NCI-H345 treated with DMSO at 0.1 percent for 48 hours (cell line): ENCODE measurements around the gene UTS2R.
"Not testable (repeated sequence)": the region's sequence is repeated elsewhere in the genome, so short reads cannot be mapped to it uniquely, and the experiment has no call there.

Experiments
- DNase-seq: peaks from one replicate; lab custom pipeline; 2025; ENCODE audit not compliant: unreplicated experiment; lab: John Stamatoyannopoulos, UW

UTS2R gene

DNA sequence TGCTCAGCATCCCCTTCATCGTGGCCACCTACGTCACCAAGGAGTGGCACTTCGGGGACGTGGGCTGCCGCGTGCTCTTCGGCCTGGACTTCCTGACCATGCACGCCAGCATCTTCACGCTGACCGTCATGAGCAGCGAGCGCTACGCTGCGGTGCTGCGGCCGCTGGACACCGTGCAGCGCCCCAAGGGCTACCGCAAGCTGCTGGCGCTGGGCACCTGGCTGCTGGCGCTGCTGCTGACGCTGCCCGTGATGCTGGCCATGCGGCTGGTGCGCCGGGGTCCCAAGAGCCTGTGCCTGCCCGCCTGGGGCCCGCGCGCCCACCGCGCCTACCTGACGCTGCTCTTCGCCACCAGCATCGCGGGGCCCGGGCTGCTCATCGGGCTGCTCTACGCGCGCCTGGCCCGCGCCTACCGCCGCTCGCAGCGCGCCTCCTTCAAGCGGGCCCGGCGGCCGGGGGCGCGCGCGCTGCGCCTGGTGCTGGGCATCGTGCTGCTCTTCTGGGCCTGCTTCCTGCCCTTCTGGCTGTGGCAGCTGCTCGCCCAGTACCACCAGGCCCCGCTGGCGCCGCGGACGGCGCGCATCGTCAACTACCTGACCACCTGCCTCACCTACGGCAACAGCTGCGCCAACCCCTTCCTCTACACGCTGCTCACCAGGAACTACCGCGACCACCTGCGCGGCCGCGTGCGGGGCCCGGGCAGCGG is 3.2 kb downstream of the UTS2R start:
- DNase-seq, result no peak

DNA sequence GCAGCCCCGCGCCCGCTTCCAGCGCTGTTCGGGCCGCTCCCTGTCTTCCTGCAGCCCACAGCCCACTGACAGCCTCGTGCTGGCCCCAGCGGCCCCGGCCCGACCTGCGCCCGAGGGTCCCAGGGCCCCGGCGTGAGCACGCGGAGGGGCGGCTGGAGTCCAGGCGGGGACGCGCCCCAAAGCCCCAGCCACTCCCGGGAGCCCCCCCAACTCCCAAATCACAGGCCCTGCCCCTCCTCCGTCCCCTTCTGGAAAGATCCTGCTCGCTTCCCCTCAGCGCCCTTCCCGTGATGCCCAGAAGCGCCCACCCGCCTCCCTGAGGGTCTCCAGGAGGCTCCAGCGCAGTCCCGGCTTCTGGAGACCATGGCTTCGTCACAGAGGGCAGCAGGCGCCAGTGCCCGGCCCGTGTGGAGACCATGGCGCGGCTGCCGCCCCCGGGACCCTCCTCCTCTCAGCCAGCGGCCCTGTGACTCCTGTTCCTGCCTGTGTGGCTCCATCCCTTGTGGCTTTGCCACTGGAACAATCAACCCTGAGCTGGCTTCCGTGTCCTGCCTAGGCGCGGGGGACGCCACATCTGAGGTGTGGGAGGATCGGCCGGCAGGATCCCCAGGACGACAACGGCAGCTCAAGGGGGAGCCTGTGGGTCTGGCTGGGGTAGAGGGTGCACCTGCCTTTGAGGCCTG is 3.9 kb downstream of the UTS2R start:
- DNase-seq, result no peak

DNA sequence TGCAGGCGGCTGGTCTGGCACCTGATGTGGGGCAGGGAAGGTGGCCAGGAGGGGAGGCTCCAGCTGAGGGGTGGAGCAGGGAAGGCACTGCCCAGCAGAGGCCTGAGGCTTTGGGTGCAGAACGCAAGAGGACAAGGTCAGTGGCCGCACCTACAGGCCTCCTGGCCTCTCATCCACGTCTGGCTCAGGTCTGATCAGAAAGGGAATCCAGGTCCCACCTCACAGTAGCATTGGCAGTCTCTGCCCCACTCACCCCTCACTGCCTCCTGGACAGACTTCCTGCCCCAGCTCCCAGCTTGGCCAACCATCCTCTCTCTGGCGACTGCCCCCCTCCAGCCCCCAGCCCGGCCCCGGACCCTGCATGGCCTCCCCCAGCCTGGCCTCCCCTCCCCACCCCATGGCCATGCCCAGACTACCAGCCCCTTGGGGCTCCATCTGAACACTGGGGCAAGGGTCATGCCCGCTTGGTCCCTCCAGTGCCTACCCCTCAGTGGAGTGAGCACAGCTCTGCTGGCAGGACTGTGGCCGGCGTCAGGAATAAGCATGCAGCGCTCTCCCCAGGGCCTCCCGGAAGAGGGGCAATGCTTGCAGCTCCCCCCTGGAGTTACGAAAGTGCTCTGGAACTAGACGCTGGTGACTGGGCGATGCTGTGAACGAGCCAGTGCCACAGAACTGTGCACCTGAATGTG is 4.6 kb downstream of the UTS2R start:
- DNase-seq, result no peak

DNA sequence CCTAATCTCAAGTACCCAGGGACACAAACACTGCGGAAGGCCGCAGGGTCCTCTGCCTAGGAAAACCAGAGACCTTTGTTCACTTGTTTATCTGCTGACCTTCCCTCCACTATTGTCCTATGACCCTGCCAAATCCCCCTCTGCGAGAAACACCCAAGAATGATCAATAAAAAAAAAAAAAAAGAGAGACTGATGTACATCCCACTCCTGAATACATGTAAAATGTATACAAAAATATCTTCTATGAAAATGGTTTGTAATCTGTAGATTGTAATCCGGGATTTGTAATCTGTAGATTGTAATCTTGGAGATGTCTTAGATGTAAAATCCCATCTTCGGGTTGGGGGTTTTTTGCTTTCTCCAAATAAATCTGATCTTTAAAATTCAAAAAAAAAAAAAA is 5.7 kb downstream of the UTS2R start:
- DNase-seq, result not testable (repeated sequence)

DNA sequence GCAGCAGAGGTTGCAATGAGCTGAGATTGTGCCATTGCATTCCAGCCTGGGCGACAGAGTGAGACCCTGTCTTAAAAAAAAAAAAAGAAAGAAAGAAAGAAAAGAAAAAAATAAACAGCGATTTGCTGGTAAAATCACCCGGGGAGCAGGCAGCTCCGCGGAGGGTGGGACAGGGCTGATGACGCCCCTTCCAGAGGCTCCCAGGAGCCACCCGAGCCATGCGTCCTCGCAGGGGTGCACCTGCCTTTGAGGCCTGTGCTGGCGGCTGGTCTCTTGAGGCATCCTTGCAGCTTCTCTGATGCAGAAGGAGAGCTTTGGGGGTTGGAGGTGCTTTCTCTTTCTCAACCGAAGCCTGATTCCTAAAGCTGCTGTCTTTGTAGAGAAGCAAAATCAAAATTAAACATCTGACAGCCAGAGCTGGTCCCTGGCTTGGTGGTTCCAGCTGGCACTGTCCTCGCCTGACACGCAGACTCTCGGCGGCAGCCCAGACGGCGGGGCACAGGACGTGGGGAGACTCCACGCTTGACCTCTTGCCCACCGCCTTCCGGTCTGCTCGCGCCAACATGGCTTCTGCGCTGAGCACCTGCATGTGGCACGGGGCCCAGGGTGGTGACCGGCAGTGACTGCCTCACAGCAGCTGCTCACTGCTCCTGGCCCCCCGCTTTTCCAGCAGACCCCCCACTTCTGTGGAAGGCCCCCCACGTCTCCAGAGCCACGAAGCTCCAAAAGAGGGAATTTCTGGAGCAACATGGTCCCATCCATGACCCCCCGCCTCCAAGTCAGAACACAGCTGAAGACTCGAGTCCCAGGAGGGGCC is 6.6 kb downstream of the UTS2R start:
- no peak for DNase-seq

DNA sequence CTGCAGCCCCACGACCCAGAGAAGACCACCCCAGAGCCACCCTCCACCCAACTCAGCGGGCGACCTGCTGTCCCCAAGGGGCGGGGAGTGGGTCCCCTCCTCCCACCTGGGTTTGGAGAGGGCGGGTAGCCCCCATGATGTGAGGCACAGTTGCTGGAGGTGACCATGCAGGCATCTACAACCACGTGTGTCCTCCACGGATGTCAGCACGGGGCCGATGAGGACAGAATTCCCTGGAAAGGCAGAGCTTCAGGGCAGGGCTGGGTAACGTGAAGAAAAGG is 7.1 kb downstream of the UTS2R start:
- no peak for DNase-seq

DNA sequence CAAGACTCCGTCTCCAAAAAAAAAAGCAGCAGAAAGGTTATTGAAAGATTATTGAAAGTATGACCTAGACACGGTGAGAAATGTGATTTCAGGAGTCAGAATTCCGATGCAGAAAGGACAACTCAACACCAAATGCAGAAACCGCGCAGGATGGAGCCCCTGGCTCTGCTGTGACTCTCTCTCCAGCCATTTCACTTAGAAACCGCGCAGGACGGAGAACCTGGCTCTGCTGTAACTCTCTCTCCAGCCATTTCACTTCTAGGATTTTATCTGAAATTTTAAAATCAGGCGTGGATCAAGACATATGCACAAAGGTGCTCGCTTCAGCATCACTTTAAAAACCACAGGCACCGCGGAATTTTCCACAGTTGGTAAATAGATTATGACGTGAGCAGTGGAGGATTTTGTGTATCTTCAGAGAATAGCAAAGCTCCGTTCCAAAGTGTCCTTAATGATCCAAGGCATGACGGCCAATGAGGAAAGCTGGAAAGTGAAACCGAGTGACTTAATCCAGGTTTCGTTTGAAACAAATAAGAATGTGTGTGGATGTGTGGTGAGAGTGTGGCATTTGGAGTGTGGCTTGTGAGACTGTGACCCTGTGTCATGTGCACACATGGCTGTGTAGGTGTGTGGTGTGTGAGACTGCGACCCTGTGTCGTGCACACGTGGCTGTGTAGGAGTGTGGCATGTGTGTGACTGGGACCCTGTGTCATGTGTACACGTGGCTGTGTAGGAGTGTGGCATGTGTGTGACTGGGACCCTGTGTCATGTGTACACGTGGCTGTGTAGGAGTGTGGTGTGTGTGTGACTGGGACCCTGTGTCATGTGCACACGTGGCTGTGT is 9.5 kb downstream of the UTS2R start:
- DNase-seq, result no peak

DNA sequence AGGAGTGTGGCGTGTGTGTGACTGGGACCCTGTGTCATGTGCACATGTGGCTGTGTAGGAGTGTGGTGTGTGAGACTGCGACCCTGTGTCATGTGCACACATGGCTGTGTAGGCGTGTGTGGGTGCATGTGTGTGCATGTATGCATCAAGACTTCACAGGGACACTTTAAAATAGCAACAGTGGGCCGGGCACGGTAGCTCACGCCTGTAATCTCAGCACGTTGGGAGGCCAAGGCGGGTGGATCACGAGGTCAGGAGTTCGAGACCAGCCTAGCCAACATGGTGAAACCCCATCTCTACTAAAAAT is 10.1 kb downstream of the UTS2R start:
- DNase-seq, result not testable (repeated sequence)

DNA sequence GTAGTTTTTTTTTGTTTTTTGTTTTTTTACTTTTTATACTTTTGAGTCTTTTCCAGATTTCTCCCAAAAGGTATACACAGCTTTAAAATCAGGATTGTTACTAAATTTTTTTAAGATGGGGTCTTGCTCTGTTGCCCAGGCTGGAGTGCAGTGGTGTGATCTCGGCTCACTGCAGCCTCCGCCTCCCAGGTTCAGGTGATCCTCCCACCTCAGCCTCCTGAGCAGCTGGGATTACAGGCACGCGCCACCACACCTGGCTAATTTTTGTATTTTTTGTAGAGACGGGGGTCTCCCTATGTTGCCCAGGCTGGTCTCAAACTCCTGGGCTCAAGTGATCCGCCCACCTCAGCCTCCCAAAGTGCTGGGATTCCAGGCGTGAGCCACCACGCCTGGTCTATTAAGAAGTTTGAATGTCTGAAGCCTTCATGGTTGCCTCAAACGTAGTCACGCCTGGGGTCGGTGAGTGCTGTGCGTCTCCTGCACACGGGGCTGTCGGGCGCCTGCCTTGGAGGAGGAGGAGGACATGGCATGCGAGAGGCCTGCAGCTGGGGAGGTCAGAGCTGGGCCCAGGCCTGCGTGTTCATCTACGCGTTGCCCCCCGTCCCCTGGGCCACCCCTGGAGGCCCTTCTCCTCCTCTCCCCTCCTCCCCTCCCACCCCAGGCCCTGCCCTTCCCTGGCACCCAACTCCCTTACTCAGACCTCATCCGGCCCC is 10.8 kb downstream of the UTS2R start:
- not testable (repeated sequence) for DNase-seq

DNA sequence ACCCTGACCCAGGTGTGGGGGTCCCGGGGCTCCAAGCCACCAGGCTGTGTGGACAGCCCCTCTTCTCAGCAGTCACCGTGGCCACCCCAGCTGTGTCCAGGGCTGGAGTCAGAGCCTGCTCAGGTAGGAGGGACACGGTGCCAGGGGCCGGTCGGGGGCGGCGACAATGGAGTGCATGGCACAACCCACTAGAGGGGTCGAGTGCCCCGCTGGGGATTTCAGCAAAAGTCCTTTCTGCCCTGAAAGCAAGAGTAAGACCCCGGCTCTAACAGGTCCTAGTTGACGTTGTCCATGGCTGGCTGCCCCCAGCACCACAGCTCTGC is 11.3 kb downstream of the UTS2R start:
- no peak for DNase-seq

DNA sequence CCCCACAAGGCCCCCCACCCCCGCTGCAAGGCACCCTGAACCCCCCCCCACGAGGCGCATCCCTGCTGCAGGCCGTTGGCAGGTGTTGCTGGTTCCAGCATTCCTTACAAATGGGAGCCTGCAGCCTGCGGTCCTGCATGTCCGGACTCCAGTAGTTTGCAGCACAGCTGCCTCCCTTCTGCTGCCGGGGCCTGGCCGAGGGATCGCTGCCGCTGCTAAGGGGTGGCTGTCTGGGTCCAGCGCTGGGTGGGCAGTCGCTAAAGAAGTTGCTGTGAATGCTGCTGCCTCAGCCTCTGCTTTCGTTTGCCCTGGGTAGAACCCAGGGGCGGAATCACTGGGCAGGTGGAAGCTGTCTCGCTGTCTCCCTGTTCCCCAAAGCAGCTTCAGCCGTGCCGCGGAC is 11.8 kb downstream of the UTS2R start:
- DNase-seq, result no peak

DNA sequence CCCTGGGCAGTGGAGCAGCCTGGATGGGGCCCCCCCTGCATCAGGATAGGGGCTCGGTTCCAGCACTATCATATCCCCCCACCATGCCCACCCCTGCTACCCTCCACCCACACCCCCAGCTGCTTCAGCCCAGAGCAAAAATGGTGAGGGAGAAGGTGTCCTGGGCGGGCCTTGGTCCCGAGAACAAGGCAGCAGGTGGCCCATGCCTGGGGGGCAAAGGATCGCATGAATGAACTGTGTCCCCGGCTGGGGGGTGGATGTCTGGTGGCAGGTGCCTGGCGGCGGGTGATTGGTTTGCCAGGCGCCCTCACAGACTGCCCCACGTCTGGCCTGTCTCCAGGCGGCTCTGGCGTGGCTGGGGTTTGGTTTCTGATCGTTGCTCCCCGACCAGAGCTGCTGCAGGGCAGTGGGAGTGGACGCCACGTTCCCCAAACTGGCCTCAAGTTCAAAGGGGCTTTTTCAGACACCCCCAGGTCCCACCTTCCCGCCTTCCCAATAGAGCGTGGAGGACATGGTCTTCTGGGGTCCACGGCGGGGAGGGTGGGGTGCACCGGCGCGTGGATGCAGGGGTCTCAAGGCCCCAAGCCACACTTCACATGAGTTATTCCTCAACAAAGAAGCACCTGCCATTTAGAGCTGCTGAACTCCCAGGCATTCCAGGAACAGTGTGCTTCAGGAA is 12.6 kb downstream of the UTS2R start:
- no peak for DNase-seq

DNA sequence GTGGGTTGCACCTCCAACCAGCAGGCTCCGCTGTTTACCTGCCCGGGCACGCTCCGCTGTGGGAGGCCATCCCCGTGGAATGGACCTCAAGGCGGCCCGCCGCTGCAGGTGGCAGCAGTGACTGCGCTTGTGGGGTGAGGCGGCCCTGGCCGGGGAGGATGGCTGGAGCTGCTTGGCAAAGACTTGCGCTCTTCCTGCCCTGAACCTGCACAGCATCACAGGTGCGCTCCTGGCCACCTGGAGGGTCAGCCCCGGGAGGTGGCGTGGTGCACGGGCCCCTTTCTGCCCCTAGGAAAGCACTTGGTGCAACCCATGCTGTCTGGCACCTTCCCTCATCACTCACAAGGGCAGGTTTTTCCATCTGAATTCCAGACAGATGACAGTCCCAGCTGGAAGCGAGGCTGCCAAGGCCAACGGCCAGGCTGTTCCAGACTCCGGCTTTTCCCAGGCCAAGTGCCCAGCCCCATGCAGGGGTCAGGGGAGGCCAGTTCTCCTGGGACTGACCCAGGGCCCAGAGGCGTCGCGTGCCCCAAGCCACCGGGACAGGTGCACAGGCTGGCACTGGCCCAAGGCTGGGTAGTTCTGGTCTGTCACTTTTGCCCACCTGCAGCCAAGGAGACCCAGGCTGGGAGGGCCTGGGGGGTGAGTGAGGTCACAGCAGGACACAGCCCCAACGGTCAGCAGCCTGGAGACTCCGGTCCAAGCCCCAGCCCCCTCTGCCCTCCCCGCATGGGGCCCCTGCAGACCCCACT is 13.3 kb downstream of the UTS2R start:
- DNase-seq, result peak; percentile 89

DNA sequence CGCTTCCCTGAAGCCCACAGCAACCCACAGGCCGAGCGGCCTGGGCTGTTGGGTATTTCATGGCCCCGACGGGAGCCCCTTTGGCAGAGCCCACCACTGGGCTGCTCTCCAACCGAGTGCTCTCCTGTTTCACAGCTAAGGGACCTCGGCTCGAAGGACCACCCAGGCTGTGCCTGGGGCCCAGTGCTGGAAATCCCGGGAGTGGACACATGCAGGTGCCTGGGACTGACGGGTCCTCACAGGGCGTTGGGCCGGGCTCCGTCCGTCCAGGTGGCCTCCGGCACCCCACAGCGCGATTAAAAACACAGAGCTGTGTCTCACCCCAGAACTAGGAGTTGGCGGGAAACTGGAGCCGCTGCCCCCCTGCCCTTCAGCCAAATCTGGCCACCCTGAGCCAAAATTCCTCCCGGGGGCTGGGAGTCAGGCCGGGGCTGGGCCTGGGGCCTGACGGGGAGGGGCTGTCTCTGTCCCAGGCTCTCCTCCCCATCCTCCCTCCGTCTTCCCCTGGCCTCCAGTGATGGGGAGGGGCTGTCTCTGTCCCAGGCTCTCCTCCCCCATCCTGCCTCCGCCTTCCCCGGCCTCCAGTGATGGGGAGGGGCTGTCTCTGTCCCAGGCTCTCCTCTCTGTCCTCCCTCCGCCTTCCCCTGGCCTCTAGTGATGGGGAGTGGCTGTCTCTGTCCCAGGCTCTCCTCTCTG is 14.1 kb downstream of the UTS2R start:
- DNase-seq, result no peak

DNA sequence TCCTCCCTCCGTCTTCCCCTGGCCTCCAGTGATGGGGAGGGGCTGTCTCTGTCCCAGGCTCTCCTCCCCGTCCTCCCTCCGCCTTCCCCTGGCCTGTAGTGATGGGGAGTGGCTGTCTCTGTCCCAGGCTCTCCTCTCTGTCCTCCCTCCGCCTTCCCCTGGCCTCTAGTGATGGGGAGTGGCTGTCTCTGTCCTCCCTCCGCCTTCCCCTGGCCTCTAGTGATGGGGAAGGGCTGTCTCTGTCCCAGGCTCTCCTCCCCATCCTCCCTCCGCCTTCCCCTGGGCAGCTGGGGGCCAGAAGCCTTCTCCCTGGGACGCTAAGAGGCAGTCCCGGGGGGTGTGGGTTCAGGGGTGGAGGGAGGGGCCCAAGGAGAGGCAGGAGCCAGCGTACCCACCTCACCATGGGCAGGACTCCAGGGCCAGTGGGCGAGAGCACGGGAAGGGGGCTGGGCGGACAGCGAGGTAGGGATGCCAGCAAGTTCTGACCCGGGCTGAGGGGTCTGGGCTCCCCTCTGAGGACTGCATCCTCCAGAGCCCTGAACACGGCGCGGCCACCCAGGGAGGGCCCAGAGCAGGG is 14.8 kb downstream of the UTS2R start:
- no peak for DNase-seq

DNA sequence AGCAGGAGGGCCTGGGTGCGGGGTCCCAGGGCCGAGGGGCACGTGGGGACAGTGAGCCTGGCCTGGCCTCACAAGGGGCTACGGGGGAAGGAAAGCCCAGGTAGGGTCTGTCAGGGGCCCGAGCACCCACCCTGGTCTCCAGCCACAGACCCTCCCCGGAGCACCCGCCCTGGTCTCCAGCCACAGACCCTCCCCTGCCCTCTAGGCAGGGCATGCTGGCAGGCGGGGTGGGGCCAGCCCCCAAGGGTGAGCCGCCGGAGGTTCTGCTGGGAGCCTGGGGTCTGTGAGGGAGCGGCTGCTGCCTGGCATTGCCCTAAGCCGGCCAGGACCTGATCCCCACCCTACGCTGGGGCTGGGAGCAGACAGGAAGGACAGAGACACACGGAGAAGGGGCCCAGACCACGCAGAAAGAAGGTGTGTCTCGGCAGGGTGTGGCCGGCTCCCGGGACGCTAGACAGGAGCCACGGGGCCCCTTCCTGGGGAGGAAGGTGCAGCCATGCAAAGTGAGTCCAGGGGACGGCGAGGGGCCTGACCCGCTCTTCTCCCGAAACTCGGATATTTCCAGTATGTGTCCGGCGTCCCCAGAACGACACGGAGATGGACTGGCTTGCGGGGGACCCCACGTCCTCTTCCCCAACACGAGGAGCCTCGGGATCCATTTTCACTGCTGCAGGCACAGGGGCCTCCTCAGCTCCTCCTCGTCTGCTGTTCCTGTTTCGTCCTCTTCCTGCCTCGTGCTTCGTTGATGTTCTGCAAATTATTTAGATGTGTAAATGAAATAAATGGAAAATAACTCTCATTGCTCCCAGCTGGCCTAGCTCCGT is 15.5 kb downstream of the UTS2R start:
- DNase-seq, result no peak

DNA sequence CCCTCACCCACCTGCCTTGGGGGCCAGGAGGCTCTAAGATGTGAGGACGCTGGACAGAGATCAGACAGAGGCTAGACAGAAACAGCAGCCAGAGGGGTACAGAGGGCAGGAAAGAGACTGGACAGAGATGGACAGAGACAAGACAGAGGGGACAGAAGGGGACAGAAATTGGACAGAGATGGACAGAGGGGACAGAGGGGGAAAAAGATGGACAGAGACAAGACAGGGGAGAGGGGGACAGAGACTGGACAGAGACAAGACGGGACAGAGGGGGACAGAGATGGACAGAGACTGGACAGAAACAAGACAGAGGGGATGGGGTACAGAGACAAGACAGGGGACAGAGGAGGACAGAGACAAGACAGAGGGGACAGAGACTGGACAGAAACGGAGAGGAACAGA is 16.1 kb downstream of the UTS2R start:
- no peak for DNase-seq
